GM06990 (cell line): Measurements from ENCODE around the gene RGS19.
"Not testable (repeated sequence)": the region's sequence is repeated elsewhere in the genome, so short reads cannot be mapped to it uniquely, and the experiment has no call there.

Experiments
- DNase-seq: peaks from one replicate; pipeline ENCODE4 v3.0.0-alpha.2; 2011; ENCODE audit not compliant: insufficient read length; ENCODE audit errors: extremely low read depth
- H3K27me3 ChIP-seq: replicated peaks from 2 replicates; pipeline ENCODE4 v1.6.0; 2011; ENCODE audit warnings: low read length; ENCODE audit not compliant: control insufficient read depth, insufficient read depth
- H3K36me3 ChIP-seq: 2 replicates; pipeline ENCODE4 v1.5.1; 2011; ENCODE audit warnings: low read length; ENCODE audit not compliant: control insufficient read depth, insufficient read depth
- H3K4me3 ChIP-seq: replicated peaks from 2 replicates; pipeline ENCODE4 v1.5.1; 2011; ENCODE audit warnings: low read depth, mild to moderate bottlenecking, control low read depth, low read length
- CTCF ChIP-seq: IDR thresholded peaks from 2 replicates; pipeline ENCODE4 v1.5.1; 2011; ENCODE audit warnings: low read length, control low read depth, mild to moderate bottlenecking, inconsistent platforms; ENCODE audit not compliant: insufficient read depth, poor library complexity, severe bottlenecking

The RGS19 gene

GRCh38 chr20:64079273-64080012 is at the start of gene RGS19:
RGS19 (minus strand) TSS chr20:64079518; CDS start chr20:64076886, 2,632 bp downstream.
- Histone ChIP-seq H3K27me3 (peaks cover 2% of the 10 kb centered on the region), H3K4me3 (peak within 1 kb of the TSS; percentile 84), H3K36me3 (peaks cover 11% of the 10 kb centered on the region)
- DNase-seq, result peak; percentile 89
- no peak for TF ChIP-seq CTCF

- H3K27me3 ChIP-seq, H3K36me3 ChIP-seq, H3K4me3 ChIP-seq, DNase-seq: not testable (repeated sequence)
Measured at GRCh38 chr20:64123517-64123916, 44.2 kb upstream of the RGS19 start.

GRCh38 chr20:64122927-64123326 is 43.6 kb upstream of the RGS19 start:
- not testable (repeated sequence) for H3K27me3 ChIP-seq, DNase-seq

GRCh38 chr20:64121586-64121985 is 42.3 kb upstream of the RGS19 start:
- DNase-seq, result no peak
- TF ChIP-seq CTCF, result no peak
- H3K4me3 ChIP-seq, result no peak overlapping the region
- no peaks in the 10 kb centered on the region for H3K36me3 ChIP-seq
- H3K27me3 ChIP-seq, result no peaks in the 10 kb centered on the region; the same call in 1 of the 2 replicates

More at GRCh38 chr20:64122927-64123326, 43.6 kb upstream of the RGS19 start:
- H3K36me3 ChIP-seq, H3K4me3 ChIP-seq: not testable (repeated sequence)

- no peaks in the 10 kb centered on the region for H3K36me3 ChIP-seq
- DNase-seq, result peak; percentile 41
- no peak overlapping the region for H3K4me3 ChIP-seq
- no peak for TF ChIP-seq CTCF
- no peaks in the 10 kb centered on the region for H3K27me3 ChIP-seq
Measured at GRCh38 chr20:64119681-64120341, 40.5 kb upstream of the RGS19 start.

GRCh38 chr20:64119301-64119680 is 40.0 kb upstream of the RGS19 start:
- H3K4me3 ChIP-seq, result no peak overlapping the region
- TF ChIP-seq CTCF, result no peak
- no peak for DNase-seq
- H3K36me3 ChIP-seq, result no peaks in the 10 kb centered on the region
- H3K27me3 ChIP-seq, result no peaks in the 10 kb centered on the region

- DNase-seq, H3K4me3 ChIP-seq, H3K36me3 ChIP-seq, H3K27me3 ChIP-seq: not testable (repeated sequence)
Measured at GRCh38 chr20:64117432-64117777, 38.1 kb upstream of the RGS19 start.
